Thyroid gland (tissue), 4 donors: ENCODE measurements around the gene IQSEC1. TPM values are rescaled to one million over a fixed set of nuclear protein-coding genes. Genes with fewer than 3 reads are reported as not detected.

Experiments used
- DNase-seq, 2 donors: peaks; one replicate each; pipeline ENCODE4 v3.0.0-alpha.2; 2019
- H3K27ac ChIP-seq, 3 donors: fragments of 200-600 bp; sonication (generic); 1 replicate in 2 of 3; 2 replicates in 1 of 3; pipeline ENCODE4 v1.5.1; 2016 to 2019; ENCODE audit warnings: mild to moderate bottlenecking in 1 of 3, moderate library complexity in 1 of 3
- H3K27me3 ChIP-seq: fragments of 200-600 bp; sonication (generic); one replicate; pipeline ENCODE4 v1.5.1; 2019
- H3K36me3 ChIP-seq, 2 donors: fragments of 200-600 bp; sonication (generic); one replicate each; pipeline ENCODE4 v1.5.1; 2016 to 2019
- H3K4me1 ChIP-seq, 2 donors: fragments of 200-600 bp; sonication (generic); one replicate each; pipeline ENCODE4 v1.5.1; 2017 to 2019
- H3K4me3 ChIP-seq, 3 donors: fragments of 200-600 bp; sonication (generic); replicated peaks in 1 of 3; 1 replicate in 2 of 3; 2 replicates in 1 of 3; pipeline ENCODE4 v1.5.1; 2016; ENCODE audit warnings: mild to moderate bottlenecking in 1 of 3
- H3K9me3 ChIP-seq: fragments of 200-600 bp; sonication (generic); one replicate; pipeline ENCODE4 v1.5.1; 2017
- CTCF ChIP-seq, 6 experiments: fragments of 200-600 bp in 3 of 6; fragments of 450-650 bp in 3 of 6; sonication (generic) in 3 of 6; IDR thresholded peaks; one replicate each; pipeline ENCODE4 v1.5.1; 2016 to 2019; ENCODE audit warnings: antibody characterized with exemption in 6 of 6, mild to moderate bottlenecking in 2 of 6, inconsistent platforms in 1 of 6, moderate library complexity in 1 of 6
- POLR2A ChIP-seq, 2 donors: fragments of 450-650 bp; IDR thresholded peaks; one replicate each; pipeline ENCODE4 v1.6.1; 2017; ENCODE audit warnings: antibody characterized with exemption in 2 of 2, mild to moderate bottlenecking in 2 of 2, moderate library complexity in 1 of 2
- WGBS, 2 donors: methylation state at CpG; one replicate each; pipeline ENCODE4 v1.1.5; 2017; 5-methylcytosine and 5-hydroxymethylcytosine counted together
- intact Hi-C: fragments of 100-400 bp; cut with DNase I; formaldehyde crosslinking; loops from one replicate; pipeline ENCODE4 v1.15.1; 2023
- total RNA-seq, 4 donors: library from RNA; depleted of rRNA; stranded (reverse); fragments of >200 nt; gene quantifications; one replicate each; pipeline ENCODE4 v1.2.3, GENCODE V29; 2016

The IQSEC1 gene
- total RNA-seq, 4 donors from 2014 or later = 37.1 to 48.3 (median 38.9) TPM

GRCh38 chr3:12886106-12886679 lies 187.0 kb downstream of the IQSEC1 start:
- no peak overlapping the region for H3K27ac ChIP-seq
- no peak overlapping the region for H3K4me3 ChIP-seq
- no peaks in the 10 kb centered on the region for H3K27me3 ChIP-seq
- H3K36me3 ChIP-seq = no peaks in the 10 kb centered on the region
- WGBS, 2 donors = 78 to 80% methylated on average over 10 of the region's 10 CpGs
- H3K4me1 ChIP-seq = no peaks in the 10 kb centered on the region
- TF ChIP-seq CTCF (IDR thresholded peaks at IDR 0.05) = no peak
- no peak for TF ChIP-seq POLR2A (IDR thresholded peaks at IDR 0.05)
- DNase-seq = no peak
- no peaks in the 10 kb centered on the region for H3K9me3 ChIP-seq
- intact Hi-C loops = no loop called here

GRCh38 chr3:12885583-12885930 lies 187.7 kb downstream of the IQSEC1 start:
- intact Hi-C loops = no loop called here
- H3K9me3 ChIP-seq = no peaks in the 10 kb centered on the region
- no peak for DNase-seq
- 76 to 83% methylated on average over 2 to 4 of the region's 4 CpGs for WGBS, 2 donors
- H3K4me3 ChIP-seq = no peak overlapping the region
- H3K27me3 ChIP-seq = no peaks in the 10 kb centered on the region
- H3K4me1 ChIP-seq = no peaks in the 10 kb centered on the region
- H3K27ac ChIP-seq = no peak overlapping the region
- H3K36me3 ChIP-seq = no peaks in the 10 kb centered on the region
- TF ChIP-seq CTCF (IDR thresholded peaks at IDR 0.05) (no peak), POLR2A (IDR thresholded peaks at IDR 0.05) (no peak)

GRCh38 chr3:12884790-12885582 lies 188.2 kb downstream of the IQSEC1 start:
- intact Hi-C loops = no loop called here
- no peak overlapping the region for H3K4me3 ChIP-seq
- DNase-seq = no peak
- H3K27ac ChIP-seq = no peak overlapping the region
- no peaks in the 10 kb centered on the region for H3K36me3 ChIP-seq
- no peaks in the 10 kb centered on the region for H3K27me3 ChIP-seq
- no peaks in the 10 kb centered on the region for H3K9me3 ChIP-seq
- no peaks in the 10 kb centered on the region for H3K4me1 ChIP-seq
- 89% methylated on average over 19 to 20 of the region's 20 CpGs for WGBS, 2 donors
- TF ChIP-seq CTCF (IDR thresholded peaks at IDR 0.05) (no peak), POLR2A (IDR thresholded peaks at IDR 0.05) (no peak)

GRCh38 chr3:12884186-12884680 lies 189.0 kb downstream of the IQSEC1 start:
- H3K4me1 ChIP-seq = no peaks in the 10 kb centered on the region
- intact Hi-C loops = no loop called here
- no peaks in the 10 kb centered on the region for H3K27me3 ChIP-seq
- no peak overlapping the region for H3K27ac ChIP-seq
- no peaks in the 10 kb centered on the region for H3K9me3 ChIP-seq
- no peaks in the 10 kb centered on the region for H3K36me3 ChIP-seq
- 65 to 67% methylated on average over 15 of the region's 15 CpGs for WGBS, 2 donors
- peak; percentile 37 to 46 for DNase-seq
- TF ChIP-seq CTCF (IDR thresholded peaks at IDR 0.05) (no peak), POLR2A (IDR thresholded peaks at IDR 0.05) (no peak)
- H3K4me3 ChIP-seq = no peak overlapping the region
